IMR-90 (cell line): ENCODE data around the gene NSMCE3. TPM values are rescaled to one million over a fixed set of nuclear protein-coding genes. Genes with fewer than 3 reads are reported as not detected.

ENCODE experiments used
- ATAC-seq: fragments of 200-7000 bp; cut with Tn5 transposase; 2 replicates; pipeline ENCODE4 v1.9.1; 2020; ENCODE audit warnings: low read depth, mild to moderate bottlenecking, moderate library complexity
- BruUV-seq: library from RNA; stranded (reverse); fragments of 400-500 nt; replicated peaks from 2 replicates; lab custom pipeline; 2021; lab: Mats Ljungman, UMichigan
- CTCF ChIA-PET: fragments of 300-600 bp; formaldehyde crosslinking; extraction: SDS; loops from one replicate; lab custom pipeline; 2021; ENCODE audit warnings: antibody characterized with exemption; lab: Yijun Ruan, JAX
- POLR2A ChIA-PET: fragments of 300-600 bp; sonication (Branson Sonifier 250); formaldehyde crosslinking; loops from one replicate; lab custom pipeline; 2022; ENCODE audit warnings: antibody characterized with exemption; ENCODE audit not compliant: unreplicated experiment; lab: Charles Lee
- DNase-seq: peaks from one replicate; pipeline ENCODE4 v3.0.0; 2013
- H2AFZ ChIP-seq: replicated peaks from 2 replicates; pipeline ENCODE3; 2013; ENCODE audit warnings: low read length, mild to moderate bottlenecking; ENCODE audit not compliant: poor library complexity
- H2AK5ac ChIP-seq: 2 replicates; pipeline ENCODE4 v1.6.1; 2013; ENCODE audit warnings: low read depth, low read length, inconsistent platforms
- H2AK9ac ChIP-seq: replicated peaks from 2 replicates; pipeline ENCODE3; 2013; ENCODE audit warnings: mild to moderate bottlenecking, low read depth, low read length, moderate library complexity; ENCODE audit not compliant: poor library complexity
- H2BK120ac ChIP-seq: 2 replicates; pipeline ENCODE4 v1.6.1; 2013; ENCODE audit warnings: low read depth, low read length, inconsistent platforms
- H2BK15ac ChIP-seq: 3 replicates; pipeline ENCODE4 v1.6.1; 2013; ENCODE audit warnings: low read depth, low read length, inconsistent platforms
- H2BK20ac ChIP-seq: 2 replicates; pipeline ENCODE4 v1.6.1; 2013; ENCODE audit warnings: low read depth, mild to moderate bottlenecking, inconsistent platforms, low read length, moderate library complexity
- H2BK5ac ChIP-seq: 2 replicates; pipeline ENCODE4 v1.6.1; 2013; ENCODE audit warnings: mild to moderate bottlenecking, low read depth, low read length, inconsistent platforms; ENCODE audit not compliant: poor library complexity, severe bottlenecking
- H3K14ac ChIP-seq: replicated peaks from 2 replicates; pipeline ENCODE4 v1.6.1; 2013; ENCODE audit warnings: low read depth, low read length, inconsistent platforms
- H3K18ac ChIP-seq: 2 replicates; pipeline ENCODE4 v1.6.1; 2013; ENCODE audit warnings: low read depth, low read length, control low read depth
- H3K23ac ChIP-seq: 2 replicates; pipeline ENCODE4 v1.6.1; 2013; ENCODE audit warnings: low read depth, low read length, inconsistent platforms
- H3K27ac ChIP-seq: 2 replicates; pipeline ENCODE4 v1.5.1; 2013; ENCODE audit warnings: mild to moderate bottlenecking, control low read depth, low read length; ENCODE audit not compliant: insufficient read depth
- H3K27me3 ChIP-seq: 2 replicates; pipeline ENCODE4 v1.6.1; 2013; ENCODE audit warnings: low read length; ENCODE audit not compliant: control insufficient read depth, insufficient read depth
- H3K36me3 ChIP-seq: 2 replicates; pipeline ENCODE4 v1.6.1; 2013; ENCODE audit warnings: low read length, mixed read lengths; ENCODE audit not compliant: control insufficient read depth, insufficient read depth
- H3K4ac ChIP-seq: 2 replicates; pipeline ENCODE4 v1.6.1; 2013; ENCODE audit warnings: low read depth, low read length, inconsistent platforms
- H3K4me1 ChIP-seq: 2 replicates; pipeline ENCODE4 v1.6.1; 2013; ENCODE audit warnings: low read length, mixed read lengths; ENCODE audit not compliant: control insufficient read depth, insufficient read depth
- H3K4me2 ChIP-seq: 2 replicates; pipeline ENCODE4 v1.6.1; 2013; ENCODE audit warnings: low read depth, mild to moderate bottlenecking, control low read depth, low read length, moderate library complexity
- H3K4me3 ChIP-seq: 2 replicates; pipeline ENCODE4 v1.5.1; 2013; ENCODE audit warnings: low read depth, mild to moderate bottlenecking, control low read depth, low read length, moderate library complexity; ENCODE audit not compliant: insufficient read depth
- H3K56ac ChIP-seq: 2 replicates; pipeline ENCODE4 v1.6.1; 2013; ENCODE audit warnings: low read length, inconsistent platforms; ENCODE audit not compliant: insufficient read depth; ENCODE audit errors: extremely low read depth
- H3K79me1 ChIP-seq, 2 experiments: 2 replicates each; pipeline ENCODE4 v1.6.1; 2013; ENCODE audit warnings: low read length in 2 of 2, inconsistent platforms in 1 of 2, low read depth in 1 of 2
- H3K9ac ChIP-seq: 2 replicates; pipeline ENCODE4 v1.6.1; 2013; ENCODE audit warnings: low read depth, low read length, control low read depth
- H3K9me1 ChIP-seq: 2 replicates; pipeline ENCODE4 v1.6.1; 2013; ENCODE audit warnings: low read length, inconsistent platforms; ENCODE audit not compliant: insufficient read depth
- H3K9me3 ChIP-seq: 2 replicates; pipeline ENCODE4 v1.6.1; 2013; ENCODE audit warnings: low read length; ENCODE audit not compliant: control insufficient read depth, insufficient read depth
- H4K20me1 ChIP-seq: 2 replicates; pipeline ENCODE4 v1.6.1; 2013; ENCODE audit warnings: low read length, inconsistent platforms; ENCODE audit not compliant: insufficient read depth
- H4K5ac ChIP-seq: 2 replicates; pipeline ENCODE4 v1.6.1; 2013; ENCODE audit warnings: mild to moderate bottlenecking, low read depth, low read length, control low read depth
- H4K8ac ChIP-seq, 2 experiments: 2 replicates each; pipeline ENCODE4 v1.6.1; 2013; ENCODE audit warnings: low read depth in 2 of 2, low read length in 2 of 2, control low read depth in 1 of 2, inconsistent platforms in 1 of 2
- H4K91ac ChIP-seq: 2 replicates; pipeline ENCODE4 v1.6.1; 2013; ENCODE audit warnings: low read depth, low read length, inconsistent platforms; ENCODE audit not compliant: insufficient read depth
- MXI1 ChIP-seq: IDR thresholded peaks from 2 replicates; pipeline ENCODE4 v1.6.1; 2012; ENCODE audit warnings: low read depth, mild to moderate bottlenecking, low read length, moderate library complexity, borderline replicate concordance
- NFE2L2 ChIP-seq: fragments of 150-350 bp; IDR thresholded peaks from 2 replicates; pipeline ENCODE4 v1.6.1; 2016; ENCODE audit warnings: low read depth, mild to moderate bottlenecking, low read length
- SMC3 ChIP-seq: fragments of 150-350 bp; IDR thresholded peaks from 2 replicates; pipeline ENCODE4 v1.6.1; 2016; ENCODE audit warnings: low read depth, mild to moderate bottlenecking, antibody characterized with exemption, low read length, moderate library complexity
- WGBS, 2 experiments: methylation state at CpG; one replicate each; pipeline versions ENCODE4 v1.1.5 to v1.1.7; 2013; ENCODE audit warnings: missing lambda C conversion rate in 2 of 2; ENCODE audit not compliant: insufficient read length in 1 of 2; ENCODE audit errors: extremely low coverage in 2 of 2; 5-methylcytosine and 5-hydroxymethylcytosine counted together
- dilution Hi-C: fragments of 300-500 bp; cut with HindIII; formaldehyde crosslinking; loops from one replicate; pipeline ENCODE4 v1.14.3; 2018; ENCODE audit warnings: low sequenced_read_pairs; ENCODE audit not compliant: unreplicated experiment
- in situ Hi-C: fragments of 300-500 bp; cut with MboI; formaldehyde crosslinking; loops from 3 replicates; pipeline ENCODE4 v1.14.3; 2019; ENCODE audit warnings: low sequenced_read_pairs, inconsistent platforms, mixed read lengths
- intact Hi-C: fragments of 100-400 bp; cut with micrococcal nuclease; formaldehyde crosslinking; loops from 2 replicates; pipeline ENCODE4 v1.10.0; 2022
- polyA plus RNA-seq, 3 experiments: library from polyadenylated mRNA; depleted of rRNA; stranded (reverse); fragments of >200 nt; gene quantifications; 2 replicates each; pipeline ENCODE4 v1.2.3, GENCODE V29; 2012; ENCODE audit warnings: low replicate concordance in 1 of 3
- total RNA-seq: library from RNA; depleted of rRNA; stranded (reverse); fragments of >200 nt; gene quantifications from 2 replicates; pipeline ENCODE4 v1.2.3, GENCODE V29; 2012
- TF ChIP-seq, protein P1 (sequence below): conservative IDR thresholded peaks from 2 replicates; pipeline ENCODE4 v1.5.1; 2012; ENCODE audit warnings: mild to moderate bottlenecking, low read depth, low read length, improper control_type of control experiment

NSMCE3 gene
- total and polyA plus RNA-seq, 2 of the 4 experiments (the other 2 are of a cell fraction) = 5.1 to 6.3 TPM

DNA sequence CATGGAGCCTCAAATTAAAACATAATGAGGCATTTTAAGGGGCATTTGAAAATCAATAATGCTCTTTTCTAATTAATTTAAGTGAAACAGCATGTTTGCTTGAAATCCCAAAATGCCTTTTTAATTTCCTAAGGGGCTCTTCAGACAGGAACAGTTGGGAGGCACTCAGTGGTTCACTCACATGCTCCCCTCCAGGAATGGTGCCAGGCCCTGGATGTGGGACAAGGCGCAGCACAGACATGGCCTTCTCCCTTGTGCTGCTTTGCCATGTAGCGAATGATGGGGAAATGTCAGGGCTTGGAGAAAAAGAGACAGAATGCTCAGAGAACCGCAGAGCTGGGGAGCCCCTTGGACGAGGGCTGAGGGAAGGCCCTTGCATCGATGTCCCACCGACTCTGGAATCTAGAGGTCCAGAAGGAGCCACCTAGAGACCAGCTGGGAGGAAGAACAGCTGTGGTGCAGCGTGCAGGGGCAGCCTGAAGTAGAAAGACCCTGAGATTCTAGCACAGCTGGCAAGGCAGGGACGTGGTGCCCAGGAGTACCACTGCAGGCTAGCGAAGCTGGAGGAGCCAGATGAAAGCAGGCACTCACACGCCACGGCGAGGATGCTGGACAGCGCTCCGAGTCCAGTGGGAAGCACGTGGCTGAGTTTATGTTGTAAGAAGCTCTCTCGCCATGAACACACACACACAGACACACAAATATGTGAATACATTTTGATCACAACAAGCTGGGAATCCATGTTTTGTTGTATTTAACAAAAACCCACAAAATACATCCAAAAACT is 27.0 kb downstream of the NSMCE3 start:
- in situ Hi-C loops (no loop called here), dilution Hi-C loops (no loop called here), intact Hi-C loops (no loop called here)
- peak; percentile 56; the same call in 1 of the 2 replicates for ATAC-seq
- Histone ChIP-seq H3K79me1 (no peaks in the 10 kb centered on the region), H2BK15ac (no peak overlapping the region), H3K9me1 (no peaks in the 10 kb centered on the region), H3K9ac (no peak overlapping the region), H4K8ac (no peak overlapping the region), H3K9me3 (no peaks in the 10 kb centered on the region), H4K20me1 (no peaks in the 10 kb centered on the region), H3K36me3 (no peaks in the 10 kb centered on the region), H2AK5ac (no peak overlapping the region), H2AFZ (peak overlapping the region; percentile 8), H3K27me3 (peaks cover 3% of the 10 kb centered on the region), H3K56ac (no peak overlapping the region), H3K4ac (no peak overlapping the region), H3K18ac (no peak overlapping the region), H4K91ac (no peak overlapping the region), H3K14ac (no peak overlapping the region), H3K4me2 (no peak overlapping the region), H2BK20ac (no peak overlapping the region), H3K27ac (no peak overlapping the region), H3K4me3 (no peak overlapping the region), H3K4me1 (no peaks in the 10 kb centered on the region), H2BK120ac (no peak overlapping the region), H3K23ac (no peak overlapping the region), H2AK9ac (peak overlapping the region; percentile 42), H4K5ac (no peak overlapping the region), H2BK5ac (no peak overlapping the region)
- WGBS, 2 experiments = 57% methylated on average over 4 of the region's 16 CpGs; no CpG with 5 or more reads in 1 of the 2 experiments
- DNase-seq = peak; percentile 19
- ChIA-PET CTCF (no interaction called here), POLR2A (no interaction called here)
- TF ChIP-seq SMC3 = no peak
- TF ChIP-seq NFE2L2 = no peak
- peak; percentile 66; the same call in 1 of the 2 replicates for TF ChIP-seq MXI1
- TF ChIP-seq, protein P1, sequence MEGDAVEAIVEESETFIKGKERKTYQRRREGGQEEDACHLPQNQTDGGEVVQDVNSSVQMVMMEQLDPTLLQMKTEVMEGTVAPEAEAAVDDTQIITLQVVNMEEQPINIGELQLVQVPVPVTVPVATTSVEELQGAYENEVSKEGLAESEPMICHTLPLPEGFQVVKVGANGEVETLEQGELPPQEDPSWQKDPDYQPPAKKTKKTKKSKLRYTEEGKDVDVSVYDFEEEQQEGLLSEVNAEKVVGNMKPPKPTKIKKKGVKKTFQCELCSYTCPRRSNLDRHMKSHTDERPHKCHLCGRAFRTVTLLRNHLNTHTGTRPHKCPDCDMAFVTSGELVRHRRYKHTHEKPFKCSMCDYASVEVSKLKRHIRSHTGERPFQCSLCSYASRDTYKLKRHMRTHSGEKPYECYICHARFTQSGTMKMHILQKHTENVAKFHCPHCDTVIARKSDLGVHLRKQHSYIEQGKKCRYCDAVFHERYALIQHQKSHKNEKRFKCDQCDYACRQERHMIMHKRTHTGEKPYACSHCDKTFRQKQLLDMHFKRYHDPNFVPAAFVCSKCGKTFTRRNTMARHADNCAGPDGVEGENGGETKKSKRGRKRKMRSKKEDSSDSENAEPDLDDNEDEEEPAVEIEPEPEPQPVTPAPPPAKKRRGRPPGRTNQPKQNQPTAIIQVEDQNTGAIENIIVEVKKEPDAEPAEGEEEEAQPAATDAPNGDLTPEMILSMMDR = no peak
- no TSS peak for BruUV-seq
